Inferior parietal cortex (tissue), 1 donor: ENCODE results near the gene NFIB.

ENCODE experiments used
- DNase-seq: peaks from one replicate; pipeline ENCODE4 v3.0.0-alpha.2; 2016; ENCODE audit errors: extremely low spot score

NFIB gene

GRCh38 chr9:14313951-14314423 is at the start of gene NFIB:
Gene NFIB, minus strand, starts transcription at chr9:14314141. Its CDS starts 630 bp downstream, at chr9:14313511.
- no peak for DNase-seq

GRCh38 chr9:14362175-14362574 is 48.2 kb upstream of the NFIB start:
- DNase-seq: no peak

GRCh38 chr9:14361074-14361473 is 47.1 kb upstream of the NFIB start:
- no peak for DNase-seq

- no peak for DNase-seq
These were observed 44.6 kb upstream of the NFIB start for GRCh38 chr9:14358523-14358922.

- no peak for DNase-seq
These were observed 42.7 kb upstream of the NFIB start for GRCh38 chr9:14356351-14357265.

- DNase-seq: no peak
These were observed 40.3 kb upstream of the NFIB start for GRCh38 chr9:14354201-14354600.

GRCh38 chr9:14353222-14354056 is 39.5 kb upstream of the NFIB start:
- peak; percentile 94 for DNase-seq

- DNase-seq: no peak
These were observed 38.6 kb upstream of the NFIB start for GRCh38 chr9:14352503-14352902.

- DNase-seq: no peak
These were observed 37.4 kb upstream of the NFIB start for GRCh38 chr9:14351221-14351836.

GRCh38 chr9:14350754-14351153 is 36.8 kb upstream of the NFIB start:
- DNase-seq: no peak

- DNase-seq: no peak
These were observed 36.4 kb upstream of the NFIB start for GRCh38 chr9:14350349-14350728.

GRCh38 chr9:14349447-14350348 is 35.8 kb upstream of the NFIB start:
- no peak for DNase-seq

GRCh38 chr9:14349146-14349446 is 35.2 kb upstream of the NFIB start:
- DNase-seq: no peak

GRCh38 chr9:14348373-14349145 is 34.6 kb upstream of the NFIB start:
- no peak for DNase-seq

GRCh38 chr9:14348123-14348372 is 34.1 kb upstream of the NFIB start:
- no peak for DNase-seq

GRCh38 chr9:14347406-14348122 is 33.6 kb upstream of the NFIB start:
- DNase-seq: no peak

- no peak for DNase-seq
These were observed 33.0 kb upstream of the NFIB start for GRCh38 chr9:14346811-14347405.

- no peak for DNase-seq
These were observed 32.4 kb upstream of the NFIB start for GRCh38 chr9:14346231-14346791.
